CD4-positive, alpha-beta memory T cell (primary cell): ENCODE results near the gene LGALS8. TPM values are rescaled to one million over a fixed set of nuclear protein-coding genes. Genes with fewer than 3 reads are reported as not detected.
"Not testable (repeated sequence)": the region's sequence is repeated elsewhere in the genome, so short reads cannot be mapped to it uniquely, and the experiment has no call there.

Experiments
- CTCF ChIA-PET: fragments of 350-600 bp; sonication (Branson Sonifier 250); formaldehyde crosslinking; loops from one replicate; lab custom pipeline; 2021; ENCODE audit warnings: inconsistent platforms; ENCODE audit not compliant: partially characterized antibody; lab: Charles Lee
- POLR2A ChIA-PET: fragments of 350-600 bp; sonication (Branson Sonifier 250); formaldehyde crosslinking; loops from one replicate; lab custom pipeline; 2021; ENCODE audit not compliant: partially characterized antibody; lab: Charles Lee
- DNase-seq, 5 donors: peaks; one replicate each; pipeline versions ENCODE4 v3.0.0 to v3.0.0-alpha.2; 2020 to 2022; ENCODE audit warnings: mixed read lengths in 1 of 5
- H3K27ac ChIP-seq: one replicate; pipeline ENCODE4 v1.7.0; 2013; ENCODE audit warnings: low read depth, low read length
- H3K27me3 ChIP-seq: 2 replicates; pipeline ENCODE4 v1.7.0; 2013; ENCODE audit warnings: mild to moderate bottlenecking, low read length, moderate library complexity; ENCODE audit not compliant: insufficient read depth
- H3K36me3 ChIP-seq: 2 replicates; pipeline ENCODE4 v1.7.0; 2013; ENCODE audit warnings: mild to moderate bottlenecking, low read length, moderate library complexity; ENCODE audit not compliant: insufficient read depth
- H3K4me1 ChIP-seq: 2 replicates; pipeline ENCODE4 v1.7.0; 2013; ENCODE audit warnings: mild to moderate bottlenecking, low read length, moderate library complexity; ENCODE audit not compliant: insufficient read depth
- H3K4me3 ChIP-seq, 2 donors: one replicate each; pipeline ENCODE4 v1.7.0; 2013; ENCODE audit warnings: low read length in 2 of 2, mild to moderate bottlenecking in 1 of 2
- H3K9me3 ChIP-seq, 2 donors: one replicate each; pipeline ENCODE4 v1.7.0; 2013; ENCODE audit warnings: low read length in 2 of 2, control low read depth in 1 of 2; ENCODE audit not compliant: control insufficient read depth in 1 of 2
- H3K27ac Mint-ChIP-seq, 7 donors: one replicate each; pipeline ENCODE4 v1.8.0; 2020 to 2021; ENCODE audit warnings: mixed read lengths in 7 of 7, mild to moderate bottlenecking in 6 of 7, inconsistent platforms in 3 of 7, moderate library complexity in 3 of 7
- H3K27me3 Mint-ChIP-seq, 2 donors: one replicate each; pipeline ENCODE4 v1.8.0; 2020 to 2021; ENCODE audit warnings: mixed read lengths in 2 of 2
- H3K36me3 Mint-ChIP-seq, 2 donors: one replicate each; pipeline ENCODE4 v1.8.0; 2020 to 2021; ENCODE audit warnings: mixed read lengths in 2 of 2, inconsistent platforms in 1 of 2, mild to moderate bottlenecking in 1 of 2
- H3K4me1 Mint-ChIP-seq, 4 donors: one replicate each; pipeline ENCODE4 v1.8.0; 2020 to 2021; ENCODE audit warnings: mixed read lengths in 4 of 4, mild to moderate bottlenecking in 1 of 4
- H3K4me3 Mint-ChIP-seq, 8 donors: one replicate each; pipeline ENCODE4 v1.8.0; 2020 to 2021; ENCODE audit warnings: mixed read lengths in 8 of 8, mild to moderate bottlenecking in 7 of 8, moderate library complexity in 6 of 8, inconsistent platforms in 3 of 8
- H3K9me3 Mint-ChIP-seq, 8 donors: one replicate each; pipeline ENCODE4 v1.8.0; 2020 to 2021; ENCODE audit warnings: mixed read lengths in 8 of 8, mild to moderate bottlenecking in 5 of 8, inconsistent platforms in 3 of 8, moderate library complexity in 1 of 8
- intact Hi-C: fragments of 100-400 bp; cut with micrococcal nuclease; formaldehyde crosslinking; loops from one replicate; pipeline ENCODE4 v1.15.1; 2023
- polyA plus RNA-seq, 2 donors: library from polyadenylated mRNA; unstranded; fragments of 300-500 nt; fragmentation: Illumina TruSeq; gene quantifications; one replicate each; pipeline ENCODE4 v1.2.3, GENCODE V29; 2021
- total RNA-seq, 2 experiments: library from RNA; stranded (reverse); gene quantifications; one replicate each; pipeline ENCODE4 v1.2.3, GENCODE V29; 2021

LGALS8 gene
- total and polyA plus RNA-seq, 4 experiments from 2014 or later = 46.8 to 196 (median 130) TPM

DNA sequence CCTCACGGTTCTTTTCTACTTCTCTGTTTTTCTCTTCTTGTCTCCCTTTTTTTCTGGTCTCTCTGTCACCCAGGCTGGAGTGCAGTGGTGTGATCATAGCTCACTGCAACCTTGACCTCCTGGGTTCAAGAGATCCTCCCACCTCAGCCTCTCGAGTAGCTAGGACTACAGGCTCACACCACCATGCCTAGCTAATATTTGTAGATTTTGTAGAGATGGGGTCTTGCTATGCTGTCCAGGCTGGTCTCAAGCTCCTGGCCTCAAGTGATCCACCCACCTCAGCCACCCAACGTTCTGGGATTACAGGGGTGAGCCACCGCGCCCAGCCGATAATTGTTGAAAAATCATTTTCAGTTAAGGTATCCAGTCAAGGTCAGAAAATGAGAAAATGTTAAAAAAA lies 25.9 kb upstream of the LGALS8 start:
- Mint-ChIP-seq H3K36me3 (no peaks in the 10 kb centered on the region), H3K27me3 (no peaks in the 10 kb centered on the region), H3K4me1 (peaks cover 6 to 25% (median 11%) of the 10 kb centered on the region in 4 donors), H3K9me3 (no peaks in the 10 kb centered on the region), H3K4me3 (no peak overlapping the region), H3K27ac (peak overlapping the region in 1 of 7 donors; percentile 85)
- no peaks in the 10 kb centered on the region for H3K27me3 ChIP-seq
- H3K4me3 ChIP-seq = no peak overlapping the region
- H3K9me3 ChIP-seq = no peaks in the 10 kb centered on the region
- intact Hi-C loops = no loop called here
- DNase-seq = no peak
- no peak overlapping the region for H3K27ac ChIP-seq
- peaks cover 8% of the 10 kb centered on the region for H3K4me1 ChIP-seq
- CTCF ChIA-PET = interaction anchor here (1.6 to 1.7 kb wide), 2 partner anchors 9 to 10 kb away, joined by 4 to 6 read pairs; no protein-coding TSS in a partner anchor
- no peaks in the 10 kb centered on the region for H3K36me3 ChIP-seq
- POLR2A ChIA-PET = interaction anchor here (0.6 kb wide), 1 partner anchor 49 kb away, joined by 3 read pairs; no protein-coding TSS in a partner anchor

DNA sequence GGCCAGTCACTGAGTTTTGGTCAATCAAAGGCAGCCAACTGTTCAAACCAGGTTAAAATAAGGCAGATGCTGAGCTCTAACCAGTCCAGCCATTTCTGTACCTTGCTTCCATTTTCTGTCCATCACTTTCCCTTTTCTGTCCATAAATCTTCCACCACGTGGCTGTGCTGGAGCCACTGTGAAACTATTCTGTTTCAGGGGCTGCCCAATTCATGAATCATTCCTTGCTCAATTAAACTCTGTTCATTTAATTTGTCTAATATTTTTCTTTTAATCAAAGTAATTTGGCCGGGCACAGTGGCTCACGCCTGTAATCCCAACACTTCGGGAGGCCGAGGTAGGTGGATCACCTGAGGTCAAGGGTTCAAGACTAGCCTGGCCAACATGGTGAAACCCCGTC lies 22.7 kb upstream of the LGALS8 start:
- H3K9me3 Mint-ChIP-seq = no peaks in the 10 kb centered on the region
- no peak overlapping the region for H3K4me3 ChIP-seq
- H3K4me1 Mint-ChIP-seq = peaks cover 6 to 25% (median 19%) of the 10 kb centered on the region in 4 donors
- peak overlapping the region in 1 of 8 donors; percentile 13 for H3K4me3 Mint-ChIP-seq
- H3K27me3 Mint-ChIP-seq = no peaks in the 10 kb centered on the region
- no peaks in the 10 kb centered on the region for H3K9me3 ChIP-seq
- no peaks in the 10 kb centered on the region for H3K36me3 Mint-ChIP-seq
- H3K27me3 ChIP-seq = no peaks in the 10 kb centered on the region
- DNase-seq = no peak
- no peak overlapping the region for H3K27ac Mint-ChIP-seq
- H3K36me3 ChIP-seq = no peaks in the 10 kb centered on the region
- H3K27ac ChIP-seq = no peak overlapping the region
- ChIA-PET CTCF (interaction anchor here (0.8 to 1.1 kb wide), 2 partner anchors 11 to 394 kb away, joined by 3 to 4 read pairs; no protein-coding TSS in a partner anchor), POLR2A (interaction anchor here (0.7 to 1.1 kb wide), 3 partner anchors 16 to 28 kb away, joined by 3 read pairs; no protein-coding TSS in a partner anchor)
- H3K4me1 ChIP-seq = peaks cover 15% of the 10 kb centered on the region
- intact Hi-C loops = no loop called here

DNA sequence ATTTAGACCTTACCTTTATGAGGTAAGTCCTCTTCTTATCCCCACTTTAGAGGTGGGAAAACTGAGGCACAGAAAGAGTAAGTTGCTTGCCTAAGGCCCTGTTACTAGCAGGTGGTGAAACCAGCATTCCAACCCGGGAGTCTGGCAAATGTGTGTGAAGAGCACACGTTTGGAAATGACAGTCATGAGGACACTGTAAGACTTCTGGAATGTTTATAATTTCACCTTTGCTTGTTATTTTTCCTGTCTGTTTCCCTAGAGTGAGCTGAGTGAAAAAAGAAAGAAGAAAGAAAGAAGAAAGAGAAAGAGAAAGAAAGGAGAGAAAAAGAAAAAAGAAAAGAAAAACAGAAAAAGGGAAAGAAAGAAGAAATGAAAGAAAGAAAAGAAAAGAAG lies 21.2 kb upstream of the LGALS8 start:
- CTCF ChIA-PET = interaction anchor here (1.7 to 1.8 kb wide), 2 partner anchors 11 to 14 kb away, joined by 3 to 6 read pairs; no protein-coding TSS in a partner anchor
- H3K4me1 ChIP-seq = peaks cover 15% of the 10 kb centered on the region
- Mint-ChIP-seq H3K4me3 (peak overlapping the region; percentile 63 to 78 (median 71)), H3K9me3 (no peaks in the 10 kb centered on the region), H3K27ac (peak overlapping the region; percentile 60 to 88 (median 75)), H3K4me1 (peaks cover 7 to 31% (median 18%) of the 10 kb centered on the region in 4 donors), H3K27me3 (no peaks in the 10 kb centered on the region), H3K36me3 (no peaks in the 10 kb centered on the region)
- H3K36me3 ChIP-seq = no peaks in the 10 kb centered on the region
- no peaks in the 10 kb centered on the region for H3K9me3 ChIP-seq
- H3K4me3 ChIP-seq = no peak overlapping the region
- POLR2A ChIA-PET = interaction anchor here (1.0 to 1.5 kb wide), 2 partner anchors 15 to 22 kb away, joined by 5 to 7 read pairs; partner anchors contain the start of gene LGALS8
- no peaks in the 10 kb centered on the region for H3K27me3 ChIP-seq
- intact Hi-C loops = no loop called here
- no peak for DNase-seq
- no peak overlapping the region for H3K27ac ChIP-seq

DNA sequence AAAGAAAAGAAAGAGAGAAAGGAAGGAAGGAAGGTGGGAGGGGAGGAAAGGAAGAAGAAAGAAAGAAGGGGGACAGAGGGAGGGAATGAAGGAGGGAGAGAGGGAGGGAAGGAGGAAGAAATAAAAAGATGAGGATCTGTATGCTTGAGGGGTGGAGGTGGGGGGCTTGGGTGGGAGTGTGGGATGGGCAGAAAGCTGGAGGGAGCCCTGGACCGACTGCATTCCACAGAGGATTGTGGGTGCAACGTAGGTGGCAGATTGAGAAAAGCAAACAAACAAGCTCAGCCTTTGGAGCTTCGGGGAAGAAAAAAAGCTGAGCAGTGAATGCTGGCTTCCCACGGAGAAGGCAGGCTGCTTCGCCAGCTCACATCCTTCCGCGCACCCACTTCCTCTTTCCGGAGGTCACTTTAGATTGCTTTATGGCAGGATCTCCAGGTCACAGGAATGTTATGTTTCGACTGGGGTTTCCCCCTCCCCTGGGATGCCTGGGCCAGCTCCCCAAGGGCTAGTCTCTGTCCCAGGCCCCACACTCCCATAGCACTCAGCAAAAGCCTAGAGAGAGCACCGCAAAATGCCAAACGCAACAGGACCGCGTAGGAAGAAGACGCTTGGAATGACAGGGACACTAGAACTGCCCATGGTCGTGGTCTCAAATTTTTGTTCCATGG lies 20.7 kb upstream of the LGALS8 start:
- H3K27me3 Mint-ChIP-seq = no peaks in the 10 kb centered on the region
- intact Hi-C loops = no loop called here
- H3K27ac Mint-ChIP-seq = peak overlapping the region; percentile 60 to 88 (median 76)
- H3K9me3 Mint-ChIP-seq = no peaks in the 10 kb centered on the region
- H3K36me3 Mint-ChIP-seq = no peaks in the 10 kb centered on the region
- Histone ChIP-seq H3K27me3 (no peaks in the 10 kb centered on the region), H3K9me3 (no peaks in the 10 kb centered on the region), H3K36me3 (no peaks in the 10 kb centered on the region), H3K4me3 (no peak overlapping the region), H3K27ac (no peak overlapping the region), H3K4me1 (peaks cover 15% of the 10 kb centered on the region)
- H3K4me1 Mint-ChIP-seq = peaks cover 7 to 33% (median 19%) of the 10 kb centered on the region in 4 donors
- ChIA-PET POLR2A (interaction anchor here (1.0 to 1.5 kb wide), 2 partner anchors 14 to 21 kb away, joined by 5 to 7 read pairs; partner anchors contain the start of gene LGALS8), CTCF (interaction anchor here (0.9 to 1.8 kb wide), 6 partner anchors 11 to 17 kb away, joined by 3 to 6 read pairs (median 4); no protein-coding TSS in a partner anchor)
- peak overlapping the region; percentile 63 to 78 (median 72) for H3K4me3 Mint-ChIP-seq
- DNase-seq = no peak

DNA sequence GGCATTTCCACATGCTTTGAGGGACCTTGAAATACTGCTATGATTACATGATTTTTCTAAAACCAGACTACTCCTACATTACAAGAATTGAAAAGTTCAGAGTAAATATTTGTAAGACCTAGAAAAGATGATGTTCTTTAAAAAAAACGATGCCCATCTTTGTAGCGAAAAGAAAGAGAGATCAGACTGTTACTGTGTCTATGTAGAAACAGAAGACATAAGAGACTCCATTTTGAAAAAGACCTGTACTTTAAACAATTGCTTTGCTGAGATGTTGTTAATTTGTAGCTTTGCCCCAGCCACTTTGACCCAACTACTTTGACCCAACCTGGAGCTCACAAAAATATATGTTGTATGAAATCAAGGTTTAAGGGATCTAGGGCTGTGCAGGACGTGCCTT lies 19.4 kb upstream of the LGALS8 start:
- H3K27me3 ChIP-seq, DNase-seq, intact Hi-C loops, H3K36me3 ChIP-seq, H3K4me3 Mint-ChIP-seq, H3K27ac ChIP-seq, H3K9me3 ChIP-seq, H3K36me3 Mint-ChIP-seq, H3K4me3 ChIP-seq, H3K27me3 Mint-ChIP-seq, H3K9me3 Mint-ChIP-seq, POLR2A ChIA-PET: not testable (repeated sequence)
- Mint-ChIP-seq H3K4me1 (peaks cover 17 to 44% (median 29%) of the 10 kb centered on the region in 4 donors), H3K27ac (peak overlapping the region in 3 of 7 donors; percentile 18 to 47 (median 22))
- CTCF ChIA-PET = interaction anchor here (0.9 to 1.5 kb wide), 4 partner anchors 11 to 15 kb away, joined by 3 to 6 read pairs (median 4); no protein-coding TSS in a partner anchor
- peaks cover 27% of the 10 kb centered on the region for H3K4me1 ChIP-seq

GRCh38 chr1:236507022-236507700 lies 16.6 kb upstream of the LGALS8 start:
- peak overlapping the region in 2 of 7 donors; percentile 32 to 37 for H3K27ac Mint-ChIP-seq
- Histone ChIP-seq H3K36me3 (no peaks in the 10 kb centered on the region), H3K27ac (no peak overlapping the region), H3K27me3 (no peaks in the 10 kb centered on the region), H3K9me3 (no peaks in the 10 kb centered on the region), H3K4me3 (no peak overlapping the region), H3K4me1 (peaks cover 37% of the 10 kb centered on the region)
- no peaks in the 10 kb centered on the region for H3K27me3 Mint-ChIP-seq
- POLR2A ChIA-PET = interaction anchor here (0.9 to 2.4 kb wide), 3 partner anchors 9 to 18 kb away, joined by 3 to 10 read pairs (median 8); partner anchors contain the start of gene LGALS8
- no peaks in the 10 kb centered on the region for H3K36me3 Mint-ChIP-seq
- DNase-seq = no peak
- intact Hi-C loops = no loop called here
- no peak overlapping the region for H3K4me3 Mint-ChIP-seq
- H3K4me1 Mint-ChIP-seq = peaks cover 25 to 56% (median 39%) of the 10 kb centered on the region in 4 donors
- CTCF ChIA-PET = interaction anchor here (0.9 to 1.6 kb wide), 3 partner anchors 10 to 15 kb away, joined by 3 to 4 read pairs (median 3); no protein-coding TSS in a partner anchor
- H3K9me3 Mint-ChIP-seq = no peaks in the 10 kb centered on the region
